ENCODE data around the gene HYAL4.
"Not testable (repeated sequence)": the region's sequence is repeated elsewhere in the genome, so short reads cannot be mapped to it uniquely, and the experiment has no call there.

Gene HYAL4

DNA sequence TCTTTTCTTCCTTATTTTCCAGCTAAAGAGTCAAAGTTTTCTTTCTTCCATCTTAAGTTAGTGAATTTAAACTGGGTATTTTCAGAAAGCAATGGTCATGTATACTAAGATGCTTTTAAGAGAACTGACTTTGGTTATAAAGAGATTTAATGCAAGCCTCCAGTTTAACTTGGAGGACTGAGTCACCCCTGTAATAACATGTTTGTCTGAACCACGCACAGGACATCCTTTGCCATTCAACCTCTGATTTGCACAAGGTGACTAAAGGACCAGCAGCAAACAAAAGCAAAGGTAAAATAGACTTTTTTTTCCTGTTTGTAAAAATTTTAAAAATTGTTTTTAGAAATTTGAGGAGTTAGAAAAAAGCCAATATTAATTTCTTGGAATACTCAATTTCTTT is 2.9 kb downstream of the HYAL4 start:
- no peak for DNase-seq (ENCODE audit: extremely low read depth, low read depth)
- TF ChIP-seq, protein P1, sequence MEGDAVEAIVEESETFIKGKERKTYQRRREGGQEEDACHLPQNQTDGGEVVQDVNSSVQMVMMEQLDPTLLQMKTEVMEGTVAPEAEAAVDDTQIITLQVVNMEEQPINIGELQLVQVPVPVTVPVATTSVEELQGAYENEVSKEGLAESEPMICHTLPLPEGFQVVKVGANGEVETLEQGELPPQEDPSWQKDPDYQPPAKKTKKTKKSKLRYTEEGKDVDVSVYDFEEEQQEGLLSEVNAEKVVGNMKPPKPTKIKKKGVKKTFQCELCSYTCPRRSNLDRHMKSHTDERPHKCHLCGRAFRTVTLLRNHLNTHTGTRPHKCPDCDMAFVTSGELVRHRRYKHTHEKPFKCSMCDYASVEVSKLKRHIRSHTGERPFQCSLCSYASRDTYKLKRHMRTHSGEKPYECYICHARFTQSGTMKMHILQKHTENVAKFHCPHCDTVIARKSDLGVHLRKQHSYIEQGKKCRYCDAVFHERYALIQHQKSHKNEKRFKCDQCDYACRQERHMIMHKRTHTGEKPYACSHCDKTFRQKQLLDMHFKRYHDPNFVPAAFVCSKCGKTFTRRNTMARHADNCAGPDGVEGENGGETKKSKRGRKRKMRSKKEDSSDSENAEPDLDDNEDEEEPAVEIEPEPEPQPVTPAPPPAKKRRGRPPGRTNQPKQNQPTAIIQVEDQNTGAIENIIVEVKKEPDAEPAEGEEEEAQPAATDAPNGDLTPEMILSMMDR (IDR thresholded peaks at IDR 0.05; ENCODE audit: low read depth, low read length): no peak

DNA sequence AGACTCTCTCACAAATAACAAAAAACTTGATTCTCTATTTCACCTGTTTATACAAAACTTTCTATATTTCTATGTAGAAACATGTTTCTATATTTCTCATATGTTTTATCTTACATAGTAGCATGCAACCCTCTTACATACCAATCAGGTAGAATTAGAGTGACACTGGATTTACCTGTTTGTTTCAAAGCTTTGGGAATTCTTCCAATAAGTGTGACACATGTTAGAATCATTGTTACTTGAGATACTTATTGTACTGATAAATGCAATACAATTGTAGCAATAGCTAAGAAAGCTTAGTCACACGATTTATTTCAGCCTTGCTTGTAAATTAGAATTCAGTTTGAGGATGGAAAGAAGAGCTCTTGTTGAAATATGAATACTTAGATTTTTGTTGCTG is 4.9 kb downstream of the HYAL4 start:
- DNase-seq (ENCODE audit: extremely low read depth, low read depth): no peak
- TF ChIP-seq, protein P1 (IDR thresholded peaks at IDR 0.05; ENCODE audit: low read depth, low read length): no peak

DNA sequence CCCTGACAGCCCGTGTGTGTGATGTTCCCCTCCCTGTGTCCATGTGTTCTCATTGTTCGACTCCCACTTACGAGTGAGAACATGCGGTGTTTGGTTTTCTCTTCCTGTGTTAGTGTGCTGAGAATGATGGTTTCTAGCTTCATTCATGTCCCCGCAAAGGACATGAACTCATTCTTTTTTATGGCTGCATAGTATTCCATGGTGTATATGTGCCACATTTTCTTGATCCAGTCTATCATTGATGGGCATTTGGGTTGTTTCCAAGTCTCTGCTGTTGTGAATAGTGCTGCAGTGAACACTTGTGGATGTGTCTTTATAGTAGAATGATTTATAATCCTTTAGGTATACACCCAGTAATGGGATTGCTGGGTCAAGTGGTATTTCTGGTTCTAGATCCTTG is 6.4 kb downstream of the HYAL4 start:
- not testable (repeated sequence) for DNase-seq (ENCODE audit: extremely low read depth, low read depth)

DNA sequence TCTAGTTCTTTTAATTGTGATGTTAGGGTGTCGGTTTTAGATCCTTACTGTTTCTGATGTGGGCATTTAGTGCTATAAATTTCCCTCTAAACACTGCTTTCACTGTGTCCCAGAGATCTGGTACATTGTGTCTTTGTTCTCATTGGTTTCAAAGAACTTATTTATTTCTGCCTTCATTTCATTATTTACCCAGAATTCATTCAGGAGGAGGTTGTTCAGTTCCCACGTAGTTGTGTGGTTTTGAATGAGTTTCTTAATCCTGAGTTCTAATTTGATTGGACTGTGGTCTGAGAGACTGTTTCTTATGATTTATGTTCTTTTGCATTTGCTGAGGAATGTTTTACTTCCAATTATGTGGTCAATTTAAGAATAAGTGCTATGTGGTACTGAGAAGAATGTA is 9.3 kb downstream of the HYAL4 start:
- DNase-seq (ENCODE audit: extremely low read depth, low read depth): not testable (repeated sequence)

DNA sequence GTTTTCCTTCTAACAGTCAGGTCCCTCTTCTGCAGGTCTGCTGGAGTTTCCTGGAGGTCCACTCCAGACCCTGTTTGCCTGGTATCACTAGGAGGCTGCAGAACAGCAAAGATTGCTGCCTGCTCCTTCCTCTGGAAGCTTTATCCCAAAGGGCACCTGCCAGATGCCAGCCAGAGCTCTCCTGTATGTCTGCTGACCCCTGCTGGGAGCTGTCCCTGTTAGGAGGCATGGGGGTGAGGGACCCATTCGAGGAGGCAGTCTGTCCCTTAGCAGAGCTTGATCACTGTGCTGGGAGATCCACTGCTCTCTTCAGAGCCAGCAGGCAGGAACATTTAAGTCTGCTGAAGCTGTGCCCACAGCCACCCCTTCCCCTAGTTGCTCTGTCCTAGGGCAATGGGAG is 11.5 kb downstream of the HYAL4 start:
- DNase-seq (ENCODE audit: extremely low read depth, low read depth): not testable (repeated sequence)

DNA sequence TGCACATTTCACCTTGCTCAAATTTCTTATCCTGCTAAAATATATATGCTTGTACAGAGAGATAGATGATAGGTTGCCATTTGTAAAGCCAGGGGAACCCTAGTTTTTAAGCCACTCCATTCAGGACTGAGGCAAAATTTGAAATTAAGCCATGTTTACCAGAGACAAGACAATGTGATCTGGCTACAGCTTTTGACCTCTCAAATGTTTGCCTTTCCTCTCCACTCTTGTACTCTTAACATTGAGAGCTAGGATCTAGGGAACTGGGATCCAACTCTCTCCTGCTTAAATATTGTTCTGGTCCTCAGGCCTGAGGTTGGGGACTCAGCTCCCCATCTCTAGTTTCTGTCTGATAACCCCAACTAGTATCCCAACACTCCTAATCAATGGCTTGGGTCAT is 15.9 kb downstream of the HYAL4 start:
- no peak for DNase-seq (ENCODE audit: extremely low read depth, low read depth)
- TF ChIP-seq, protein P1 (IDR thresholded peaks at IDR 0.05; ENCODE audit: low read depth, low read length): no peak

DNA sequence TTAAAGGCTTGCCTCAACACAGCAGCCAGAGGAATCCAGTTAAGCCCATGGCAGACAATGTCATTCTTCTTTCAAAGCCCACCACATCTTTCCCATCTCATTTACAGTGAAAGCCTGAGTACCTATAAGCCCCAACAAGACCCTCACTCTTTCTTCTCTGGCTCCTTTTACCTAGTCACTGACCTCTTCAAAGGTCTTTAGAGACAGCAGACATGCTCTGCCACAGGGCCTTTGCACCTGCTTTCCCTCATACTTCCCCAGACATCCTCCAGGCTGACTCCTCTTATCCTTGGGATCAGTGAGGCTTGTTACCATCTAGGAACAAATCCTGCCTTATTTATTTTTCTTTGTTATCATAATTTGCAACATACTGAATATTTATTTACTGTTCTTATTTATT is 17.8 kb downstream of the HYAL4 start:
- DNase-seq (ENCODE audit: extremely low read depth, low read depth): no peak
- TF ChIP-seq, protein P1 (IDR thresholded peaks at IDR 0.05; ENCODE audit: low read depth, low read length): no peak

DNA sequence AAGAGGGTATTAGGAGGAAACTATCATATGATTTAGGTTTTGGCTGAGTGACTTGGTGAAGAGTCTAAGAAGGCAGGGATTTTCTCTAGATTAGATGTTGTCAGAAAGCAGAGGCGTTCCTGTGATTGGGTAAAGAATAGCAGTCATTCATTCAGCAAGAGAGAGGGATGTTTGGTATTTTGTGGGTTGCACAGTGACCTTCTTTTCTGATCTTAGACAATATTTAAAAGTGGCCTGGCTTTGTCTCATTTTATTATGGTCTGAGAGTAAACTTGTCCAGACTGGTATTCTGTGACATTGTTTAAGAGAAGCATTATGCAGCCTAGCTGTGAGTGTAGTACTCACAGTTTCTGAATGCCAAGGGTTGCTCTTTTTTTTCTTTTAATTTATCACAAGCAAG is 18.5 kb downstream of the HYAL4 start:
- TF ChIP-seq, protein P1 (IDR thresholded peaks at IDR 0.05; ENCODE audit: low read depth, low read length): no peak
- DNase-seq (ENCODE audit: extremely low read depth, low read depth): no peak

DNA sequence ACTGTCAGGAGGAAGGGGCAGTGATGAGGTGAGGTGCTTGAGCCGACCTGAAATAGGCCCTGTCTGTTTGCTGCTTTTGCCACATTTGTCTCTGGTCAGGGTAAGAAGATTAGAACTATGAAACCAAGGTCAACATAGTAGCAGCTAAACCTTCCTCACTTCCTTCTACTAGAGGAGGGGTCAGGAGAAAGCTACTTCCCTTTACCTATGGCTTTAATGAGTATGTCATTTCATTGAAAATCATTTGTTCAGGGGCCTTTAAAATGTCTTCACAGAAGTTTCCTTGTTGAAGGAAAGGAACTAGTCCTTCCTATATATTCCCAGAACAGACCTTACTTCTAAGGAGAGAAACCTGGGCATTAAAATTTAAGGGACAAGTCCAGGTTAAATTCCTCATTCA is 19.0 kb downstream of the HYAL4 start:
- TF ChIP-seq, protein P1 (IDR thresholded peaks at IDR 0.05; ENCODE audit: low read depth, low read length): no peak
- DNase-seq (ENCODE audit: extremely low read depth, low read depth): no peak
